Measurements from ENCODE around the gene DPY19L3.
"Not testable (repeated sequence)": the region's sequence is repeated elsewhere in the genome, so short reads cannot be mapped to it uniquely, and the experiment has no call there.

DPY19L3 gene

GRCh38 chr19:32442650-32443049 lies 37.1 kb downstream of the DPY19L3 start:
- DNase-seq (ENCODE audit: low spot score) = no peak

- DNase-seq (ENCODE audit: low spot score) = not testable (repeated sequence)
Measured at GRCh38 chr19:32447534-32447933, 42.0 kb downstream of the DPY19L3 start.

DNA sequence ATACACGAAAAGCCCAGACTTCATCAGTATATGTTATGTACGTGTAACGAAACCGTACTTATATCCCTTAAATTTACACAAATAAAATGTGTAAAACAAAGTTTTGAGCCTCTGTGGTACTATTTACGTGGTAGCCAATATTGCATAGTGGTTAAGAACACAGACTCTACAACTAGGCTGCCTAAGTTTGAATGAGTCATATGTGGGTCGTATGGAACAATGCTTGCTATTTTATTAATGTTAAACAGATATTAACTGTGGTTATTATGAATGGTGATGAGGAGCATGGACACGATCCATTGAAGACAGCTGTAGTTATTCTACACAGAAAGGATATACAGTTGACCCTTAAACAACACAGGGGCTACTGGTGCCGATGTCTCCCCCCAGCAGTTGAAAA lies 42.5 kb downstream of the DPY19L3 start:
- no peak for DNase-seq (ENCODE audit: low spot score)

GRCh38 chr19:32450217-32450616 lies 44.6 kb downstream of the DPY19L3 start:
- no peak for DNase-seq (ENCODE audit: low spot score)

- DNase-seq (ENCODE audit: low spot score) = no peak
Measured at GRCh38 chr19:32453736-32454135, 48.2 kb downstream of the DPY19L3 start.

DNA sequence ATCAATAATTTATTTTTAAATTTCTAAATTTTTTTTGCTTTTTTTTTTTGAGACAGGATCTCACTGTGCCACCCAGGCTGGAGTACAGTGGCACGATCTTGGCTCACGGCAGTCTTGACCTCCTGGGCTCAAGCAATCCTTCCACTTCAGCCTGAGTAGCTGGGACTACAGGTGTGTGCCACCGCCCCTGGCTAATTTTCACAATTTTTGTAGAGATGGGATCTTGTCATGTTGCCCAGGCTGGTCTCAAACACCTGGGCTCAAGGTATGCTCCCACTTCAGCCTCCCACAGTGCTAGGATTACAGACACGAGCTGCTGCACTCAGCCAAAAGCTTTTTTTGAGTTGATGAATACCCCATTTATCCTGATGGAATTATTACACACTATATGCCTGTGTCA lies 50.8 kb downstream of the DPY19L3 start:
- no peak for DNase-seq (ENCODE audit: low spot score)

- DNase-seq (ENCODE audit: low spot score) = no peak
Measured at GRCh38 chr19:32457571-32458158, 52.1 kb downstream of the DPY19L3 start.

GRCh38 chr19:32458500-32459123 lies 53.0 kb downstream of the DPY19L3 start:
- DNase-seq (ENCODE audit: low spot score) = no peak

DNA sequence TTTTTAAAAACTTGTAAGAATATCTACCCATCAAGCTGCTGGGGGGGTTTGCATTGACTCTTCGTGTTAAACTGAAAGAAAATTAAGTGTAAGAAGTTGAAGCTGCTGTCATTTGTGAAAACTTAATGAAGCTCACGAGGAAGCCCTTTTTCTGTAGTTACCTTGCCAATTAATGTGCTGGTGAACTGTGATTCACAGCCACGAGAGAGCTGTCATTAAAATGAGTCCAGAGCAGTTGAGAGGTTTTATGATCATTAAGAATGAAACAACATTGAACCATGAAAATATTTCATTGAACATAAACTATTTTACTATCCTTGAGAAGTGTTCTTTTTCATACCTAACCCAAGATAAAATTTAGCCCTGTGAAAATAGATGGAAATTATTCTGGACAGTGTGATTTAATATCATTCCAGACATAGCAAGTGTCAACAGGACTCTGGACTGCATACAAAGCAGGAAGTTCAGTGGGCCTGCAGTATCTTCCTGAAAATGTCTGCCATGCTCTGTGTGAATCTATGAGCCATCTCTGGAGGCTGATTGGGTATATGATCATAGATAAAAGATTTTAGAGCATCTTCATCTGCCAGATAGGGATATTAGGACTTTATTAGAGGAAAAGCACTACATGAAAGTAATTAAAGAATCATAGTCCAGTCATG lies 53.8 kb downstream of the DPY19L3 start:
- DNase-seq (ENCODE audit: low spot score) = no peak

GRCh38 chr19:32460476-32460875 lies 54.9 kb downstream of the DPY19L3 start:
- no peak for DNase-seq (ENCODE audit: low spot score)

GRCh38 chr19:32464279-32464678 lies 58.7 kb downstream of the DPY19L3 start:
- DNase-seq (ENCODE audit: low spot score) = no peak

DNA sequence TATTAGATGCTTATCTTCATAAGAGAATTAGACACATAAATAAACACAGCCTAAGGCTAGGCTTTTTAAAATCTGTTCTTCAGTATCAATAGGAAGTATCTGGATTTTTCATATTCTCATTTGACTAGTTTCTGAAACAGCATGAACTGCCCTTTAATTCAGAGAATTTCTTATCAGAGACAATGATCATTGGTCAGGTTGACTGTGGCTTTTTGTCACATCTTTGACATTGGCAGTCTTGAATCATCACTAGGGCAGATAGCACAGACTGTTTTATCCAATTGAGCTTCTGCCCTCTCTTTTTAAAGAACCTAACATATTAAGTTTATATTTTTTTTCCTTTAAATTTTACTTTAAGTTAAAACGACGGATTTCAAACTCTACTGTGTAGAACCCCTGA lies 59.6 kb downstream of the DPY19L3 start:
- DNase-seq (ENCODE audit: low spot score) = no peak

GRCh38 chr19:32469795-32470194 lies 64.2 kb downstream of the DPY19L3 start:
- DNase-seq (ENCODE audit: low spot score) = no peak

GRCh38 chr19:32471095-32471494 lies 65.5 kb downstream of the DPY19L3 start:
- DNase-seq (ENCODE audit: low spot score) = no peak

GRCh38 chr19:32471811-32472210 lies 66.2 kb downstream of the DPY19L3 start:
- DNase-seq (ENCODE audit: low spot score) = no peak

DNA sequence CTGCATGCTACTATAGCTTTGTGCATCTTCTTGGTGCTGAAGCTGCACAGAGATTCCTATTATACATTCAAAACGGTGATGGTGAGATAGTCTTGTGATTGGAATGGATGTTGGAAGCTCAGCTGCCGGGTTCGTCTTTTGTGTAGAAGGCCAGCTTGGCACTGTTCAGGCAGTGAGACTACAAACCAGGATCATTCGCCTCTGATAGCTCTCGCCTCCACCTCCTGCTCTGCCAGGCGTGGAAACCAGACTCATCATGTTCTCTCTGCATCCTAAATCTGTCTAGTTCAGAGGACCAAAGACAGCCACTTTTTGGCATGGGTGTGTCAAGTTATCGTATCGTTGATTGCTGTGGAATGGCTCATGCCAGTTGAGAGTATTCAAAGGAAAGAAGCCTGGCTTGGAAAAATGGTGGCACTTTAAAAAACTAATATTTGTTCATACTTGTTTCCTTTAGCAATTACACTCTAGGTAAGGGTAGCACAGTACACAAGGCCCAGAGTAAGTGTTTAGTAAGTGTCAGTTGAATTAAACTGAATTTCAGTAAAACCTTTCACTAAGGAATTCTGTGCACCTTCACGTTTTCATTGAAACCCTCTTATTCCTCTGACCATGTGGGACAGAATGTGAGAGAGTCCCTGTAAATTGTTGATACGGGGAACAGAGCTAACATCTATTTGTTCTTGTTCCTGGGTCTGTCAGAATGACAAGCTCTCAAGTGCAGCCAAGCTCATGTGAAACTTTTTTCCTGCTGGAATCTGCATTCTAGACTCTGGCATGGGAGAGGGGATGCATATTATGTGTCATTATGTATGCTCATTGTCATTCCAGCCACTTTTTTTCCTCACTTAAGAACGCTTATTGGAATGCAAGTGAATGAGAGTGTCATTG lies 69.8 kb downstream of the DPY19L3 start:
- no peak for DNase-seq (ENCODE audit: low spot score)

- no peak for DNase-seq (ENCODE audit: low spot score)
Measured at GRCh38 chr19:32476032-32476350, 70.4 kb downstream of the DPY19L3 start.

GRCh38 chr19:32480321-32480720 lies 74.8 kb downstream of the DPY19L3 start:
- no peak for DNase-seq (ENCODE audit: low spot score)

- DNase-seq (ENCODE audit: low spot score) = no peak
Measured at GRCh38 chr19:32483574-32483973, 78.0 kb downstream of the DPY19L3 start.

- DNase-seq (ENCODE audit: low spot score) = no peak
Measured at GRCh38 chr19:32489971-32490370, 84.4 kb downstream of the DPY19L3 start.

- no peak for DNase-seq (ENCODE audit: low spot score)
Measured at GRCh38 chr19:32497391-32497790, 91.8 kb downstream of the DPY19L3 start.

GRCh38 chr19:32498648-32499200 lies 93.2 kb downstream of the DPY19L3 start:
- DNase-seq (ENCODE audit: low spot score) = peak; percentile 22

All from CD4-positive, alpha-beta T cell treated with Interleukin-15 for 4 hours (primary cell).